Suprapubic skin (tissue), 4 donors: ENCODE results near the gene SUPT6H.
A peak's percentile ranks its signal among the peaks of the same experiment; 100 is the strongest.

Experiments used
- POLR2A ChIP-seq, 2 donors: fragments of 450-650 bp; IDR thresholded peaks; one replicate each; pipeline ENCODE4 v1.6.1; 2017; ENCODE audit warnings: antibody characterized with exemption in 2 of 2, mild to moderate bottlenecking in 2 of 2, moderate library complexity in 2 of 2
- POLR2AphosphoS5 ChIP-seq, 3 donors: sonication (generic); formaldehyde crosslinking; IDR thresholded peaks; one replicate each; pipeline ENCODE4 v1.6.1; 2017; ENCODE audit warnings: antibody characterized with exemption in 3 of 3

- TF ChIP-seq POLR2A (IDR thresholded peaks at IDR 0.05) (peak in 1 of 2 donors; percentile 16), POLR2AphosphoS5 (IDR thresholded peaks at IDR 0.05) (peak in 1 of 3 donors; percentile 69)
Measured at GRCh38 chr17:28725660-28726225, 63.7 kb downstream of the SUPT6H start.
